GM23338 (cell line): ENCODE measurements around the gene ADAMTS1. TPM values are rescaled to one million over a fixed set of nuclear protein-coding genes. Genes with fewer than 3 reads are reported as not detected.

Experiments used
- ATAC-seq: fragments of 200-7000 bp; cut with Tn5 transposase; 3 replicates; pipeline ENCODE4 v1.9.1; 2020
- DNase-seq: peaks from one replicate; pipeline ENCODE4 v3.0.0-alpha.2; 2015; ENCODE audit warnings: low spot score
- H2AFZ ChIP-seq: fragments of 200-600 bp; sonication (generic); 2 replicates; pipeline ENCODE4 v1.8.0; 2016; ENCODE audit warnings: antibody characterized with exemption, mild to moderate bottlenecking, moderate library complexity
- H3F3A ChIP-seq: fragments of 200-600 bp; sonication (generic); replicated peaks from 2 replicates; pipeline ENCODE4 v1.8.0; 2017; ENCODE audit warnings: antibody characterized with exemption, mixed run types, low read depth
- H3K27ac ChIP-seq: fragments of 200-600 bp; sonication (generic); 2 replicates; pipeline ENCODE4 v1.6.1; 2016; ENCODE audit warnings: low read depth
- H3K27me3 ChIP-seq: fragments of 200-600 bp; sonication (generic); 2 replicates; pipeline ENCODE4 v1.8.0; 2016; ENCODE audit warnings: mild to moderate bottlenecking, mixed run types, moderate library complexity; ENCODE audit not compliant: insufficient read depth
- H3K36me3 ChIP-seq: fragments of 200-600 bp; sonication (generic); 2 replicates; pipeline ENCODE4 v1.8.0; 2016; ENCODE audit warnings: mild to moderate bottlenecking; ENCODE audit not compliant: insufficient read depth
- H3K4me1 ChIP-seq: fragments of 200-600 bp; sonication (generic); 2 replicates; pipeline ENCODE4 v1.8.0; 2016; ENCODE audit warnings: mild to moderate bottlenecking, moderate library complexity; ENCODE audit not compliant: insufficient read depth
- H3K4me2 ChIP-seq: fragments of 200-600 bp; sonication (generic); 2 replicates; pipeline ENCODE4 v1.7.1; 2017; ENCODE audit warnings: mixed run types
- H3K4me3 ChIP-seq: fragments of 200-600 bp; sonication (generic); 2 replicates; pipeline ENCODE4 v1.6.1; 2016; ENCODE audit warnings: mixed run types
- H3K79me2 ChIP-seq: fragments of 200-600 bp; sonication (generic); replicated peaks from 2 replicates; pipeline ENCODE4 v1.8.0; 2017; ENCODE audit warnings: mild to moderate bottlenecking; ENCODE audit not compliant: insufficient read depth
- H3K9me2 ChIP-seq: fragments of 200-600 bp; sonication (generic); 2 replicates; pipeline ENCODE4 v1.8.0; 2017; ENCODE audit not compliant: insufficient read depth
- H4K20me1 ChIP-seq: fragments of 200-600 bp; sonication (generic); replicated peaks from 2 replicates; pipeline ENCODE4 v1.8.0; 2017; ENCODE audit warnings: mild to moderate bottlenecking; ENCODE audit not compliant: insufficient read depth
- H3K27ac Mint-ChIP-seq: 2 replicates; pipeline ENCODE4 v1.8.0; 2020; ENCODE audit warnings: inconsistent platforms, mild to moderate bottlenecking, moderate library complexity, mixed read lengths
- H3K27me3 Mint-ChIP-seq: 3 replicates; pipeline ENCODE4 v1.8.0; 2022; ENCODE audit warnings: low read depth, mild to moderate bottlenecking, moderate library complexity, mixed read lengths, inconsistent platforms; ENCODE audit not compliant: insufficient read depth, poor library complexity
- H3K36me3 Mint-ChIP-seq: 3 replicates; pipeline ENCODE4 v1.8.0; 2021; ENCODE audit warnings: low read depth, mild to moderate bottlenecking, inconsistent platforms, moderate library complexity, mixed read lengths
- H3K4me1 Mint-ChIP-seq: 3 replicates; pipeline ENCODE4 v1.8.0; 2020; ENCODE audit warnings: mild to moderate bottlenecking, inconsistent platforms, mixed read lengths
- H3K4me3 Mint-ChIP-seq: 3 replicates; pipeline ENCODE4 v1.8.0; 2021; ENCODE audit warnings: moderate library complexity, mild to moderate bottlenecking, inconsistent platforms, mixed read lengths
- H3K9me3 Mint-ChIP-seq: 3 replicates; pipeline ENCODE4 v1.8.0; 2020; ENCODE audit warnings: moderate library complexity, mild to moderate bottlenecking, inconsistent platforms, mixed read lengths
- CREB1 ChIP-seq: fragments of 250-450 bp; sonication (Bioruptor Pico); IDR thresholded peaks from 2 replicates; pipeline ENCODE4 v1.5.0; 2020; ENCODE audit warnings: low read depth, mild to moderate bottlenecking, moderate library complexity
- EZH2 ChIP-seq: fragments of 200-600 bp; sonication (generic); IDR thresholded peaks from one replicate; pipeline ENCODE4 v1.8.0; 2017; ENCODE audit warnings: antibody characterized with exemption, mild to moderate bottlenecking, low read depth; ENCODE audit not compliant: unreplicated experiment
- EZH2phosphoT487 ChIP-seq: fragments of 200-600 bp; sonication (generic); IDR thresholded peaks from one replicate; pipeline ENCODE4 v1.8.1; 2018; ENCODE audit warnings: antibody characterized with exemption; ENCODE audit not compliant: unreplicated experiment
- JUNB ChIP-seq: IDR thresholded peaks from one replicate; pipeline ENCODE4 v1.6.1; 2016; ENCODE audit warnings: antibody characterized with exemption; ENCODE audit not compliant: unreplicated experiment
- NANOG ChIP-seq: IDR thresholded peaks from 2 replicates; pipeline ENCODE4 v1.6.1; 2016; ENCODE audit warnings: antibody characterized with exemption, borderline replicate concordance
- POLR2AphosphoS5 ChIP-seq: IDR thresholded peaks from 2 replicates; pipeline ENCODE4 v1.6.1; 2016; ENCODE audit warnings: antibody characterized with exemption, low read depth
- REST ChIP-seq: IDR thresholded peaks from one replicate; pipeline ENCODE4 v1.6.1; 2018; ENCODE audit warnings: antibody characterized with exemption; ENCODE audit not compliant: unreplicated experiment
- STAT1 ChIP-seq: IDR thresholded peaks from one replicate; pipeline ENCODE4 v1.6.1; 2016; ENCODE audit warnings: antibody characterized with exemption; ENCODE audit not compliant: unreplicated experiment
- ZNF114 ChIP-seq: fragments of 250-450 bp; sonication (Bioruptor Pico); IDR thresholded peaks from 2 replicates; pipeline ENCODE4 v1.5.0; 2020; ENCODE audit warnings: mild to moderate bottlenecking, moderate library complexity
- ZNF331 ChIP-seq: fragments of 250-450 bp; sonication (Bioruptor Pico); IDR thresholded peaks from 2 replicates; pipeline ENCODE4 v1.5.0; 2020; ENCODE audit warnings: low read depth, mild to moderate bottlenecking, moderate library complexity
- polyA plus RNA-seq: library from polyadenylated mRNA; unstranded; fragments of >200 nt; fragmentation: Nextera tagmentation; extraction: Ambion mirVana; gene quantifications from 2 replicates; pipeline ENCODE4 v1.2.1, GENCODE V29; 2016
- total RNA-seq: library from RNA; depleted of rRNA; stranded (reverse); fragments of >200 nt; shearing (Covaris generic); gene quantifications from 2 replicates; pipeline ENCODE4 v1.2.3, GENCODE V29; 2014
- TF ChIP-seq, protein P1 (sequence below): fragments of 250-450 bp; sonication (Bioruptor Pico); IDR thresholded peaks from 2 replicates; pipeline ENCODE4 v1.5.0; 2020; ENCODE audit warnings: mild to moderate bottlenecking, moderate library complexity
- TF ChIP-seq, protein P2 (sequence below), 2 experiments: fragments of 200-600 bp in 1 of 2; sonication (generic) in 1 of 2; conservative IDR thresholded peaks; 2 replicates each; pipeline versions ENCODE4 v1.5.1 to v1.6.1; 2016 to 2017; ENCODE audit warnings: antibody characterized with exemption in 2 of 2, low read depth in 2 of 2, mild to moderate bottlenecking in 2 of 2, moderate library complexity in 1 of 2
- TF ChIP-seq, protein P3 (sequence below): IDR thresholded peaks from 2 replicates; pipeline ENCODE4 v1.6.1; 2016; ENCODE audit warnings: antibody characterized with exemption

The ADAMTS1 gene
- total and polyA plus RNA-seq, 2 experiments from 2014 or later: 6.1 to 15.4 TPM

DNA sequence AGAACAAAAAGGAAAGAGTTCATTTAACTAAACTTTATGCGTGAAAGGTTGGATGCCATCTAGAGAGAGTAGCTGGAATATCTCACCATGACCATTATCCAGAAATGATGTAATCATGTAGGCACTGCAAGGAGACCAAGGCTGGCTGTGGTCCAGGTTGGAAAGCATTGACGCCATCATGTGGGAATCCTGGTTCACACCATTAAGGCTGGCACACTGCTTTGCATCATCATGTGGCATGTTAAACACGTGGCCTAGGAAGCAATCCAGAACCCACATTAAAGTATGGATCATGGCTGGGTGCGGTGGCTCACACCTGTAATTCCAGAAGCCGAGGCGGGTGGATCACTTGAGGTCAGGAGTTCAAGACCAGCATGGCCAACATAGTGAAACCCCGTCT, 4.3 kb downstream of the ADAMTS1 start:
- Histone ChIP-seq H3K9me2 (no peaks in the 10 kb centered on the region), H3K27me3 (peaks cover 17% of the 10 kb centered on the region), H3K79me2 (peaks cover 35% of the 10 kb centered on the region), H3K4me2 (no peak overlapping the region), H3F3A (no peaks in the 10 kb centered on the region), H3K4me1 (no peaks in the 10 kb centered on the region), H3K36me3 (peaks cover 41% of the 10 kb centered on the region), H3K27ac (no peak overlapping the region), H2AFZ (no peak overlapping the region), H4K20me1 (no peaks in the 10 kb centered on the region), H3K4me3 (no peak overlapping the region)
- H3K27ac Mint-ChIP-seq: peak overlapping the region; percentile 53; the same call in 1 of the 2 replicates
- peaks cover 69% of the 10 kb centered on the region for H3K36me3 Mint-ChIP-seq
- peaks cover 22% of the 10 kb centered on the region for H3K27me3 Mint-ChIP-seq
- H3K9me3 Mint-ChIP-seq: peaks cover 3% of the 10 kb centered on the region; the same call in 2 of the 3 replicates
- DNase-seq (no peak), ATAC-seq (no peak)
- H3K4me1 Mint-ChIP-seq: peaks cover 13% of the 10 kb centered on the region
- no peak overlapping the region for H3K4me3 Mint-ChIP-seq
- TF ChIP-seq EZH2phosphoT487: no peak
- no peak for TF ChIP-seq STAT1
- no peak for TF ChIP-seq ZNF331 (CRISPR knock-in tag)
- no peak for TF ChIP-seq REST
- TF ChIP-seq CREB1 (CRISPR knock-in tag): no peak
- no peak for TF ChIP-seq JUNB
- TF ChIP-seq, protein P1, sequence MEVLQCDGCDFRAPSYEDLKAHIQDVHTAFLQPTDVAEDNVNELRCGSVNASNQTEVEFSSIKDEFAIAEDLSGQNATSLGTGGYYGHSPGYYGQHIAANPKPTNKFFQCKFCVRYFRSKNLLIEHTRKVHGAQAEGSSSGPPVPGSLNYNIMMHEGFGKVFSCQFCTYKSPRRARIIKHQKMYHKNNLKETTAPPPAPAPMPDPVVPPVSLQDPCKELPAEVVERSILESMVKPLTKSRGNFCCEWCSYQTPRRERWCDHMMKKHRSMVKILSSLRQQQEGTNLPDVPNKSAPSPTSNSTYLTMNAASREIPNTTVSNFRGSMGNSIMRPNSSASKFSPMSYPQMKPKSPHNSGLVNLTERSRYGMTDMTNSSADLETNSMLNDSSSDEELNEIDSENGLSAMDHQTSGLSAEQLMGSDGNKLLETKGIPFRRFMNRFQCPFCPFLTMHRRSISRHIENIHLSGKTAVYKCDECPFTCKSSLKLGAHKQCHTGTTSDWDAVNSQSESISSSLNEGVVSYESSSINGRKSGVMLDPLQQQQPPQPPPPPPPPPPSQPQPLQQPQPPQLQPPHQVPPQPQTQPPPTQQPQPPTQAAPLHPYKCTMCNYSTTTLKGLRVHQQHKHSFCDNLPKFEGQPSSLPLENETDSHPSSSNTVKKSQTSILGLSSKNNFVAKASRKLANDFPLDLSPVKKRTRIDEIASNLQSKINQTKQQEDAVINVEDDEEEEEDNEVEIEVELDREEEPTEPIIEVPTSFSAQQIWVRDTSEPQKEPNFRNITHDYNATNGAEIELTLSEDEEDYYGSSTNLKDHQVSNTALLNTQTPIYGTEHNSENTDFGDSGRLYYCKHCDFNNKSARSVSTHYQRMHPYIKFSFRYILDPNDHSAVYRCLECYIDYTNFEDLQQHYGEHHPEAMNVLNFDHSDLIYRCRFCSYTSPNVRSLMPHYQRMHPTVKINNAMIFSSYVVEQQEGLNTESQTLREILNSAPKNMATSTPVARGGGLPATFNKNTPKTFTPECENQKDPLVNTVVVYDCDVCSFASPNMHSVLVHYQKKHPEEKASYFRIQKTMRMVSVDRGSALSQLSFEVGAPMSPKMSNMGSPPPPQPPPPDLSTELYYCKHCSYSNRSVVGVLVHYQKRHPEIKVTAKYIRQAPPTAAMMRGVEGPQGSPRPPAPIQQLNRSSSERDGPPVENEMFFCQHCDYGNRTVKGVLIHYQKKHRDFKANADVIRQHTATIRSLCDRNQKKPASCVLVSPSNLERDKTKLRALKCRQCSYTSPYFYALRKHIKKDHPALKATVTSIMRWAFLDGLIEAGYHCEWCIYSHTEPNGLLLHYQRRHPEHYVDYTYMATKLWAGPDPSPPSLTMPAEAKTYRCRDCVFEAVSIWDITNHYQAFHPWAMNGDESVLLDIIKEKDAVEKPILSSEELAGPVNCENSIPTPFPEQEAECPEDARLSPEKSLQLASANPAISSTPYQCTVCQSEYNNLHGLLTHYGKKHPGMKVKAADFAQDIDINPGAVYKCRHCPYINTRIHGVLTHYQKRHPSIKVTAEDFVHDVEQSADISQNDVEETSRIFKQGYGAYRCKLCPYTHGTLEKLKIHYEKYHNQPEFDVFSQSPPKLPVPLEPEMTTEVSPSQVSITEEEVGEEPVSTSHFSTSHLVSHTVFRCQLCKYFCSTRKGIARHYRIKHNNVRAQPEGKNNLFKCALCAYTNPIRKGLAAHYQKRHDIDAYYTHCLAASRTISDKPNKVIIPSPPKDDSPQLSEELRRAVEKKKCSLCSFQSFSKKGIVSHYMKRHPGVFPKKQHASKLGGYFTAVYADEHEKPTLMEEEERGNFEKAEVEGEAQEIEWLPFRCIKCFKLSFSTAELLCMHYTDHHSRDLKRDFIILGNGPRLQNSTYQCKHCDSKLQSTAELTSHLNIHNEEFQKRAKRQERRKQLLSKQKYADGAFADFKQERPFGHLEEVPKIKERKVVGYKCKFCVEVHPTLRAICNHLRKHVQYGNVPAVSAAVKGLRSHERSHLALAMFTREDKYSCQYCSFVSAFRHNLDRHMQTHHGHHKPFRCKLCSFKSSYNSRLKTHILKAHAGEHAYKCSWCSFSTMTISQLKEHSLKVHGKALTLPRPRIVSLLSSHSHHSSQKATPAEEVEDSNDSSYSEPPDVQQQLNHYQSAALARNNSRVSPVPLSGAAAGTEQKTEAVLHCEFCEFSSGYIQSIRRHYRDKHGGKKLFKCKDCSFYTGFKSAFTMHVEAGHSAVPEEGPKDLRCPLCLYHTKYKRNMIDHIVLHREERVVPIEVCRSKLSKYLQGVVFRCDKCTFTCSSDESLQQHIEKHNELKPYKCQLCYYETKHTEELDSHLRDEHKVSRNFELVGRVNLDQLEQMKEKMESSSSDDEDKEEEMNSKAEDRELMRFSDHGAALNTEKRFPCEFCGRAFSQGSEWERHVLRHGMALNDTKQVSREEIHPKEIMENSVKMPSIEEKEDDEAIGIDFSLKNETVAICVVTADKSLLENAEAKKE (CRISPR knock-in tag): no peak
- no peak for TF ChIP-seq POLR2AphosphoS5
- TF ChIP-seq ZNF114 (CRISPR knock-in tag): no peak
- TF ChIP-seq EZH2: no peak
- TF ChIP-seq, protein P2, sequence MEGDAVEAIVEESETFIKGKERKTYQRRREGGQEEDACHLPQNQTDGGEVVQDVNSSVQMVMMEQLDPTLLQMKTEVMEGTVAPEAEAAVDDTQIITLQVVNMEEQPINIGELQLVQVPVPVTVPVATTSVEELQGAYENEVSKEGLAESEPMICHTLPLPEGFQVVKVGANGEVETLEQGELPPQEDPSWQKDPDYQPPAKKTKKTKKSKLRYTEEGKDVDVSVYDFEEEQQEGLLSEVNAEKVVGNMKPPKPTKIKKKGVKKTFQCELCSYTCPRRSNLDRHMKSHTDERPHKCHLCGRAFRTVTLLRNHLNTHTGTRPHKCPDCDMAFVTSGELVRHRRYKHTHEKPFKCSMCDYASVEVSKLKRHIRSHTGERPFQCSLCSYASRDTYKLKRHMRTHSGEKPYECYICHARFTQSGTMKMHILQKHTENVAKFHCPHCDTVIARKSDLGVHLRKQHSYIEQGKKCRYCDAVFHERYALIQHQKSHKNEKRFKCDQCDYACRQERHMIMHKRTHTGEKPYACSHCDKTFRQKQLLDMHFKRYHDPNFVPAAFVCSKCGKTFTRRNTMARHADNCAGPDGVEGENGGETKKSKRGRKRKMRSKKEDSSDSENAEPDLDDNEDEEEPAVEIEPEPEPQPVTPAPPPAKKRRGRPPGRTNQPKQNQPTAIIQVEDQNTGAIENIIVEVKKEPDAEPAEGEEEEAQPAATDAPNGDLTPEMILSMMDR (conservative IDR thresholded peaks at IDR 0.05; ENCODE audit: low read depth in 2 of 2): no peak
- TF ChIP-seq, protein P3, sequence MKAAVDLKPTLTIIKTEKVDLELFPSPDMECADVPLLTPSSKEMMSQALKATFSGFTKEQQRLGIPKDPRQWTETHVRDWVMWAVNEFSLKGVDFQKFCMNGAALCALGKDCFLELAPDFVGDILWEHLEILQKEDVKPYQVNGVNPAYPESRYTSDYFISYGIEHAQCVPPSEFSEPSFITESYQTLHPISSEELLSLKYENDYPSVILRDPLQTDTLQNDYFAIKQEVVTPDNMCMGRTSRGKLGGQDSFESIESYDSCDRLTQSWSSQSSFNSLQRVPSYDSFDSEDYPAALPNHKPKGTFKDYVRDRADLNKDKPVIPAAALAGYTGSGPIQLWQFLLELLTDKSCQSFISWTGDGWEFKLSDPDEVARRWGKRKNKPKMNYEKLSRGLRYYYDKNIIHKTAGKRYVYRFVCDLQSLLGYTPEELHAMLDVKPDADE: no peak
- no peak for TF ChIP-seq NANOG
